Measurements from ENCODE around the gene ASIC4. TPM values are rescaled to one million over a fixed set of nuclear protein-coding genes. Genes with fewer than 3 reads are reported as not detected.
A peak's percentile ranks its signal among the peaks of the same experiment; 100 is the strongest.

Gene ASIC4
- total RNA-seq, 1 donor from 2014 or later = 0.15 TPM

- TF ChIP-seq, protein P1, sequence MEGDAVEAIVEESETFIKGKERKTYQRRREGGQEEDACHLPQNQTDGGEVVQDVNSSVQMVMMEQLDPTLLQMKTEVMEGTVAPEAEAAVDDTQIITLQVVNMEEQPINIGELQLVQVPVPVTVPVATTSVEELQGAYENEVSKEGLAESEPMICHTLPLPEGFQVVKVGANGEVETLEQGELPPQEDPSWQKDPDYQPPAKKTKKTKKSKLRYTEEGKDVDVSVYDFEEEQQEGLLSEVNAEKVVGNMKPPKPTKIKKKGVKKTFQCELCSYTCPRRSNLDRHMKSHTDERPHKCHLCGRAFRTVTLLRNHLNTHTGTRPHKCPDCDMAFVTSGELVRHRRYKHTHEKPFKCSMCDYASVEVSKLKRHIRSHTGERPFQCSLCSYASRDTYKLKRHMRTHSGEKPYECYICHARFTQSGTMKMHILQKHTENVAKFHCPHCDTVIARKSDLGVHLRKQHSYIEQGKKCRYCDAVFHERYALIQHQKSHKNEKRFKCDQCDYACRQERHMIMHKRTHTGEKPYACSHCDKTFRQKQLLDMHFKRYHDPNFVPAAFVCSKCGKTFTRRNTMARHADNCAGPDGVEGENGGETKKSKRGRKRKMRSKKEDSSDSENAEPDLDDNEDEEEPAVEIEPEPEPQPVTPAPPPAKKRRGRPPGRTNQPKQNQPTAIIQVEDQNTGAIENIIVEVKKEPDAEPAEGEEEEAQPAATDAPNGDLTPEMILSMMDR (IDR thresholded peaks at IDR 0.05) = no peak
- H3K4me1 Mint-ChIP-seq (ENCODE audit: low read depth) = peaks cover 28% of the 10 kb centered on the region
- H3K9me3 Mint-ChIP-seq (ENCODE audit: low read depth) = no peaks in the 10 kb centered on the region
- H3K27ac Mint-ChIP-seq (ENCODE audit: unreplicated experiment) = peak within 1 kb of the TSS; percentile 69
- peak within 1 kb of the TSS; percentile 67 for H3K4me3 Mint-ChIP-seq (ENCODE audit: unreplicated experiment)
- H3K36me3 Mint-ChIP-seq (ENCODE audit: low read depth) = peaks cover 2% of the 10 kb centered on the region
- no peak for DNase-seq (ENCODE audit: low spot score)
- no peaks in the 10 kb centered on the region for H3K27me3 Mint-ChIP-seq (ENCODE audit: low read depth)
Measured at GRCh38 chr2:219572237-219573001, 58.1 kb downstream of the ASIC4 start, which contains the start of gene INHA. INHA (plus strand) TSS chr2:219572310; CDS start chr2:219572375, 65 bp downstream.

DNA sequence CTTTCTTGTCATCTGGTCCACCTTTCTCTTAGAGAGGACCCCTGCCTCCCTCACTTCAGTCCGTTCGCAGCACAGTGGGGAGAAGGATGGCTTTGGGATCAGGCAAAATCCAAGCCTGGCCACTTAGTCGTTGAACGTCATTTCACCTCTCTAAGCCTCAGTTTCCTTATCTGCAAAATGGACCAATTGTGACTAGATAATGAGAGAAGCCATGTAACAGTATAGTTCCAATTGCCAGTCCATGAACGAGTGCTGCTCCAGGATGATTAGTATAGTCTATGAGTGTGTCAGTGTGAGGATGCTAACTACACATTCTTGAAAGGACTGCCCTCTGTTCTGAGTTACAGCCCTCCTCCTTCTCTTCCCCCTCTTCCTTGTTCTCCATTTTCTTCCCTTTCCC, 58.9 kb downstream of the ASIC4 start:
- no peaks in the 10 kb centered on the region for H3K36me3 Mint-ChIP-seq (ENCODE audit: low read depth)
- H3K27ac Mint-ChIP-seq (ENCODE audit: unreplicated experiment) = no peak overlapping the region
- peaks cover 28% of the 10 kb centered on the region for H3K4me1 Mint-ChIP-seq (ENCODE audit: low read depth)
- TF ChIP-seq, protein P1 (IDR thresholded peaks at IDR 0.05) = no peak
- H3K27me3 Mint-ChIP-seq (ENCODE audit: low read depth) = no peaks in the 10 kb centered on the region
- no peak overlapping the region for H3K4me3 Mint-ChIP-seq (ENCODE audit: unreplicated experiment)
- DNase-seq (ENCODE audit: low spot score) = no peak
- H3K9me3 Mint-ChIP-seq (ENCODE audit: low read depth) = no peaks in the 10 kb centered on the region

- TF ChIP-seq, protein P1 (IDR thresholded peaks at IDR 0.05) = no peak
- Mint-ChIP-seq H3K27me3 (ENCODE audit: low read depth) (no peaks in the 10 kb centered on the region), H3K4me3 (ENCODE audit: unreplicated experiment) (no peak overlapping the region), H3K27ac (ENCODE audit: unreplicated experiment) (no peak overlapping the region), H3K36me3 (ENCODE audit: low read depth) (no peaks in the 10 kb centered on the region), H3K9me3 (ENCODE audit: low read depth) (no peaks in the 10 kb centered on the region), H3K4me1 (ENCODE audit: low read depth) (peaks cover 27% of the 10 kb centered on the region)
- DNase-seq (ENCODE audit: low spot score) = no peak
Measured at GRCh38 chr2:219574484-219575311, 60.4 kb downstream of the ASIC4 start.

DNA sequence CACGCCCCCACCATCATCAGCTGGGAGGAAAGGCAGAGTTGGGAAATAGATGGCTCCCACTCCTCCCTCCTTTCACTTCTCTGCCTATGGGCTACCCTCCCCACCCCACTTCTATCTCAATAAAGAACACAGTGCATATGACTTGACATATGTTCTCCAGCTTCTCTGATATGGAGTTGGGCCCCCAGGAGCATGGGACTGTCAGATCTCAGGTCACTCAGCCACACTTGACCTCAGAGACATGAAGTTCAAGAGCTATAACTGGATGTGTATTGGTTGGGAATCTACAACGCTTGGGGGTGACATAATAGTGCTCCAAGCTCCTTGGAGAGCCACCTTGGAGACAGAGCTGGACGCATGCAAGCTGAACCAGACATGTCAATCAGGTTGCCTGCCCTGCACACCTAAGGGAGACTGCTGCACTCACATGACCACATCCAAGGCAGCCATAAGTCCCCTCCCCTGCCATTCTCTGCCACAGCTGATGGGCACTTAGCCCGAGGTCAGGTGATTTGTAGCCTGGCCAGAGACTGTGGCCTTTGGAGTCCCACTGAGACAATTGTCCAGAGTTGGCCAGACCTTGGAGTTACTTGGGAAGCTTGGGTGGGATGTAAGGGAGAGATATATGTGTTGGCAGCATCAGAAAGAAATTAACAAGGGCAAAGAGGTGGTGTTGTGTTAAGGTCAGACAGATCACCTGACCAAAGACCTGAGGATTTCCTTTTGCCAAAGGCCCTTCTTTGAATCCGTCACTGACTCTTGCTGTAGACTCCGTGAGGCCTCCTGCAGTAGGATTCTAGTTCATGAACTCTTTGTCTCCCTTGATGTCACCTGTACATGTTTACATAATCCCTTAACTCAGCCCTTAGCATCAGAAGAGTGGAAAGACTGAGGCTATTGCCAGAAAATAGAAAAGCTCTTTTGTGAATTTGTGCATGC, 61.6 kb downstream of the ASIC4 start:
- no peaks in the 10 kb centered on the region for H3K27me3 Mint-ChIP-seq (ENCODE audit: low read depth)
- H3K36me3 Mint-ChIP-seq (ENCODE audit: low read depth) = no peaks in the 10 kb centered on the region
- no peak overlapping the region for H3K4me3 Mint-ChIP-seq (ENCODE audit: unreplicated experiment)
- TF ChIP-seq, protein P1 (IDR thresholded peaks at IDR 0.05) = no peak
- H3K27ac Mint-ChIP-seq (ENCODE audit: unreplicated experiment) = no peak overlapping the region
- H3K9me3 Mint-ChIP-seq (ENCODE audit: low read depth) = no peaks in the 10 kb centered on the region
- peaks cover 22% of the 10 kb centered on the region for H3K4me1 Mint-ChIP-seq (ENCODE audit: low read depth)
- DNase-seq (ENCODE audit: low spot score) = no peak

Data from chondrocyte (in vitro differentiated cells).